Suprapubic skin (tissue), 4 donors: ENCODE measurements around the gene NEURL3.

Experiments
- CTCF ChIP-seq, 2 donors: fragments of 200-600 bp in 1 of 2; fragments of 450-650 bp in 1 of 2; sonication (generic) in 1 of 2; IDR thresholded peaks; one replicate each; pipeline ENCODE4 v1.5.1; 2016 to 2019; ENCODE audit warnings: antibody characterized with exemption in 2 of 2, mild to moderate bottlenecking in 1 of 2, moderate library complexity in 1 of 2
- POLR2A ChIP-seq, 2 donors: fragments of 450-650 bp; IDR thresholded peaks; one replicate each; pipeline ENCODE4 v1.6.1; 2017; ENCODE audit warnings: antibody characterized with exemption in 2 of 2, mild to moderate bottlenecking in 2 of 2, moderate library complexity in 2 of 2
- POLR2AphosphoS5 ChIP-seq, 3 donors: sonication (generic); formaldehyde crosslinking; IDR thresholded peaks; one replicate each; pipeline ENCODE4 v1.6.1; 2017; ENCODE audit warnings: antibody characterized with exemption in 3 of 3

GRCh38 chr2:96509847-96510230, 4.7 kb upstream of the NEURL3 start:
- TF ChIP-seq POLR2AphosphoS5 (IDR thresholded peaks at IDR 0.05) (no peak), POLR2A (IDR thresholded peaks at IDR 0.05) (no peak), CTCF (IDR thresholded peaks at IDR 0.05) (no peak)
